GM21619 (cell line): ENCODE measurements around the gene MBNL1.

ENCODE experiments used
- ATAC-seq: cut with Tn5 transposase; IDR thresholded peaks from one replicate; pipeline ENCODE4 v1.9.1; 2021; ENCODE audit not compliant: unreplicated experiment

MBNL1 gene

DNA sequence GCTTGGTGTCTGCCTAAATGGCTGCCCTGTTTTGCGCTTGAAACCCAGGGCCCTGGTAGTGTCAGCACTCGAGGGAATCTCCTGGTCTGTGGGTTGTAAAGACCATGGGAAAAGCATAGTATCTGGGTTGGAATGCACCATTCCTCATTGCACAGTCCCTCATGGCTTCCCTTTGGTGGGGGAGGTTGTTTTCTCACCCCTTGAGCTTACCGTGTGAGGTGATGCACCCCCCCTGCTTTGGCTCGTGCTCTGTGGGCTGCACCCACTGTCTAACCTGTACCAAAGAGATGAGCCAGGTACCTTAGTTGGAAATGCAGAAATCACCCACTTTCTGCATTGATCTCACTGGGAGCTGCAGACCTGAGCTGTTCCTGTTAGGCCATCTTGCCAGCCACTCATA lies 104.7 kb downstream of the MBNL1 start:
- ATAC-seq = no peak

DNA sequence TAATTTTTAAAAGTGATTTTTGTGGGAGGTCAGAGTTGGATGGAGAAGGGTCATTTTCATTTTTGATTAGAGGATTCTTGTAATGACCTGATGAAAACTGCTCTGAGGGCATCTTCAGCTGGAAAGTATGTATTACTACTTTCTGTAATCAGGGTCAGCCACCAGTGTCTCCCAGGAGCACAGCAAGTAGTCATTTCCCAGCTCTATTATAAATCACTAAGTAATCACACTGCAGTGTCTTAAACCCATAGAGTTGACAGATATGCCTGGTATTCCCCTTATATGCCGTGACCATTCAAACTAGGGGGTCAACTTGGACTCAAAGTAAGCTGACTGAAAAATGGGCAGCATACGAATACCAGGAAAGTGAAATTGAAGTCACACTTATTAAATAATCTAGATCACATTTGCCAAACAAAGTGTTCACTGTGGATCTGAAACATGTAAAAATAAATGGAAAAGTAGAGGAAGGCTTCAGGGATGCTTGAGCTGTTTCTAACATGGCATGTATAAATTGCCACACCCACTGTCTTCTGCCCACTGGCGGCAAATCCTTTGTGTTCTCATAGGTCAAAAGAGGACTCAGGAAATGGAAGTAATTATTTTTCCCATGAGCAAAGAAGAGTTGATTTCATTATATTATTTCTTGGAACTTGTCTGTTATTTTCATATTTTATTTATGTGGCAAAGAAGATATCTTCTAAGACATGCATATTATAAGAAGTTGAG lies 105.7 kb downstream of the MBNL1 start:
- no peak for ATAC-seq

DNA sequence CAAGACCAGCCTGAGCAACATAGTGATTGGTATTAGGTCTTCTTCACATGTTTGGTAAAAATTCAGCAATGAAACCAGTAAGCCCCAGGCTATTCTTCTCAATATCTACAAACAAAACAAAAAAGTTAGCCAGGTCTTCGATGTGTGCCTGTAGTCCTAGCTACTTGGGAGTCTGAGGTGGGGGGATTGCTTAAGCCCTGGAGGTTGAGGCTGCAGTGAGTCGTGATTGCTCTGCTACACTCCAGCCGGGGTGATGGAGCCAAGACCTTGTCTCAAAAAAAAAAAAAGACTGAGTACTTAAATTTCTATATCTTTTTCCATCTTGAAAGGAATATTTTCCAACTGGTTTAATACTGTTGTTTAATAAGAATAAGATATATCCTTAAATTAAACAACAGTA lies 106.8 kb downstream of the MBNL1 start:
- ATAC-seq = no peak

DNA sequence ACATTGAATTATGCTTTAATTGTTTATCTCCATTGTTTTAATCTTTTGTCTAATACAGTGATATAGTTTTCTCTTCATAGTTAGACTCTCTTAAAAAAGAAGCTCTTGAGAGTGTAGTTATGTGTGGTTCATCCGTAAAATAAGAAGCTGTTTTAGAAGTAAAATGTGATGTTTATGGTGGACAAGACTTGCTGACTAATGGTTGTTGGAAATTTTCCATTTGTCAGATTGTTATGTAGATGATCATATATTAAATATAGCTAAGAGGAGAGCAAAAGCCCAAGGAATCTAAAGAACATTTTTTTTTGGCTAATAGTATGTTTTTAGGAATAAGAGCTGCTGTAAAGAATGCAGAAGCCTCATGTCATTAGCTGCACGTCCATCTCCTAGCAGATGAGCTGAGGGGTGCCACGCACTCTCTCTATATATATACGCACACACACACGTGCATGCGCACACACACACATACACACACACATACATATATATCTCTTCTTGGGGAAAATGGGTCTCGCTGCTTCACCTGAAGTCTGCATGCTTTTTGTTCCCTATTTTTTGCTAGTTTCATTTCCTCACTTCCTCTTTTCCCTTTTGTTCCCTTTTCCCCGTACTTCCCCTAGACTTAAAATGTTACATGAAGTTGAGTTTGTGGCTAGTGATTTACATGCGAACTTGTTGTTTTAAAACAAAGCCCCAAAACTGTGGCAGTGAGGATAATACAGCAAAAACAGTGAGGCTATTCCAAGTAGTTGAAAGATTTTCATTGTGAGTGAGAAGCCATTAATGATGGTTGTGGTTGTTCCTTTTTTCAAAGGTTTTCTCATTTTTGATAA lies 107.8 kb downstream of the MBNL1 start:
- peak; percentile 78 for ATAC-seq

DNA sequence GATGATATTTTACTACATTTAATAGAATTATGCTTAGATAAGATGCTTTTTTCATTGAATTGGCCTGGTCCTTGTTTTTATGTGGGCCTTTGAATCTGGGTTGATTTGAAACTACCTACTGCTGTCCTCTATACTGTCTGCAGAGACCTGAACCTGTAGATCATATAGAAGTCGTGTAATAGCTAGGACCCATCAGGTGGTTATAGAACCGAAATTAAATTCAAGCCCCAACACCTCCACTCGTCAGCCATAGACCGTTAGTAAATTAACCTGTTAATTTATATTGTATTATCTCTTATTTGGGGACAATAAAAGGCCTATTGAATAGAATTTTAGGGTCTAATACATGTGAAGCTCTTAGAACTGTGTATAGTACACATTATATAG lies 108.4 kb downstream of the MBNL1 start:
- ATAC-seq = peak; percentile 8

DNA sequence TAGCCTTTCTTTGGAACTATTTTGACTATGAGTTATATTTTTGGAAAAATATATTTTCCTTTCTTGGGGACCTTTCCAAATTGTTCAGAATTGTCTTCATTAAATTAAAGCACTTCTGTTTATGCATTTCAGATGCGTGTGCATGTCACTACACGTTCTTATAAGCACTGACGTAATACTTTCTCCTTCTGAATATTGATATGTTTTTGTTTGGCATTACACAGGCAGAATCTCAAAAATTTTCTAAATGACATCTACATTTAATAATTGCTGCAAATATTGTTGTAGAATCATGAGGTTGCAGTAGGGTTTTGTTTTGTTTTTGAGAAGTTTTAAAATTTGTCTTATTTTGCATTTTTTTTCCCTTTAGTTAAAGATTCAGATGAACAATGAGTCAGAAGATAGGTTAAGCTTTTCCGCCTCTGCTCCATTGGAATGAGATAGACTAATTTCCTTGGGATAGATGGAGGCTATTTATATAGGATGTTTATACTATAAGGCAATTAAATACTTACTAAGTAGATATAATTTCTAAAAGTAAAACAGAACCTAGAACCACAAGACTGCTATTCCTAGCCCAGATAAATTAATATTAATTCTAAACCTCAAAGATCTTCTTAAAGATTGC lies 110.8 kb downstream of the MBNL1 start:
- no peak for ATAC-seq

DNA sequence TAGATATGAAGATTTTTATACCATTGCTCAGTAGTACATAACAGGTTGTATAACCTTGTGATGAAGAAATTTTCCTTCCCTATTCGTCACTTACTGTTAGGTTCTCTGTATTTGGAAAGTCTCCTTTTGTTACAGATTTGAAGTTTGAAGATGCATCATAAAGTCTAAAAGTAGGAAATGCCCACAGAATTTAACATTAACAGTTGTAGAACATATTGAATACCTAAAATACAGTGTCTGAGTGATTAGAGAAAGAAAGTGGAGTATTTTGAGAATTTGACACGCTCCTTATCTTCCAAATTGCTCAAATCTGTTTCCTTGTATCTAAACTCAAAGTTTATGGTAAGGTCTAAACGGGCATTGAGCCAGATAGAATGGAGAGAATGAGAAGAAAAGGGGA lies 111.3 kb downstream of the MBNL1 start:
- ATAC-seq = no peak

DNA sequence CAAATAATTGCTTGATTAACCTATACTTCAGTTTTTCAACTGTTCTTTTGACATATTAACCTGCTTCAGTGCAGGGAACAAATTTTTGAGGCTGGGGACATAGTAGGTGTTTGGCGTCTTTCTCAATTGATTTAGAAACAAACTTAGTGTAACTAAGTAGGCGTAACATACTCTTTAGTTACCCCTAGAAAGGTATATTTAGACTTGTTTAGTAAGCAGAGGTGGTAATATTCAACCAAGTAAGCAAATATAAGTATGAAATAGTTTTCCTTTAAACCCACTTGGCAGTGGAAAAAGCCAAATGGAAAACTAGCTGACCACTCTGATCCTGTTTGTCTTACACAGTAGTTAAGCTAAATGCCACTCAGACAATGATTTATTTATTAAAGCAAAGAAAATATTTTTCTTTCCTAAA lies 113.2 kb downstream of the MBNL1 start:
- peak; percentile 45 for ATAC-seq

DNA sequence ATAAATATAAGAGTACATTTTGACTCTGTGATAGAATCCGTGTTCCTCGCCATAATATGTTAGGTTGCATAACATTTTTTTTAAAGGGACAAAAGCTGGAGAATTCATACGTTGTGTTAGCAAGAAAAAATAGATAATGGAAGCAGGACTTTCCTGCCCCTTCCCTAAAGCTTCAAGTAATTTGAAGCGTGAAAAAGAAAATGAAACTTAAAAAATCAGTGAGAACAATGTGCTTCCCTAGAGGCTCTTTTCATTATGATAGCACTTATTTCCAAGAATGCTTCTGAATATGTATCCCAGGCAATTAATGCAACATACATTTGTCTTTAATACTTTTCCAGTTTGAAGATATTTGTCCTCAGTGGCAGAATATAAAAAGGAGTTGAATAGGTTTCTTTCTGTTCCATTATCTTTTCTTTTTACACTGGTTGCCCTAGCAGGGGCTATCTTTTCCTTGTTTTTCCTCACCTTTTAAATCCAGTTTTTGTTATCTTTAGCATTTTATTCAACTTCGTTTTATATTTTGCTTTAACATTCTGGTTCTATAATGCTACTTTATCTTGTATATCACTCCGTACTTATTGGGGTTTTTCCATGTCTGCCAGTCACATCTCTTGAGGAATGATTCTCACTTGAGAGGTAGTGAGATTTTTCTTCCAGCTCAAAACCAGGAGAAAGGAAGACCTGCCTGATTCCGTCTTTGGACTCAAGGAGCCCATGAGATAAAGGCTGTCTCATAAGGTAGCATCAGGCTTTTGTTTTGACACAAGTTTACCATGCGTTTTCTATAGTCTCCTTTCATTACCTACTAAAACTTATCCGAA lies 113.8 kb downstream of the MBNL1 start:
- peak; percentile 31 for ATAC-seq

DNA sequence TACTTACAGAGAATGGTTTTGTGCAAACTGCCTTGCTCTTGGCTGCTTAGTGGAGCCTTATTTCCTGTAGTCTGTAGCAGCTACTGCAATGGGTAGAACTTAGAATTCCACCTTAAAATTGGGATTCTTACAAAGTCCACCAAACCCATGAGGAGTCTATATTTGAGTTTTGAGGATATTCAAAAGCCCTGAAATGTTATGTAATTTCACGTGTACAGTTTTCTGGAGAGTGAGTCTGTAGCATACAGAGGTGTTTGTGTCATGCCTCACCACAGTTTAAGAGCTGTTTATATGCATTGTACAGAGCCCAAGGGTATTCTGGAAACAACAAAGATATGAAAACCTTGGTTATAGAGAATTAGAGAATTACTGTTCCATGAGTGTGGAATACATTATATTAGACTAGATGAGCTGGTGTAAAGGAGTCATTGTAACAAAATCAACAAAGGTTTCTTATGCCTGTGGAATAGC lies 114.4 kb downstream of the MBNL1 start:
- ATAC-seq = no peak

DNA sequence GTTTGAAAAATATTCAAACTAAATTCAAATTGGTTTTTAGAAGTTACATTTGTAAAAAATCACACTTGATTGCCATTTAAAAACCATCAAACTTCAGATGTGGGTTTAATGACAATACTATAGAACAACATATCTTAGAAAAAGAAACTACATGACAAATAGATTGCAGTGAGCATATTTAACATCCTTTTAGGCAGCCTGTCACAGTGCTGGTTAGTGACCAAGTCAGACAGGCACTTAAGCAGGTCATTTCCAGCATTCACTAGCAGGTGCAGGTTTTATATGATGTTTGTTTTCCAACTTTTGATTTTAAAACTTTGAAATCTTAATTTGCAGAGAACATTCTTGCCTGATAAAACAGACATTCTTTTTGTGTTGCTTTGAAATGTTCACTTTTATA lies 115.7 kb downstream of the MBNL1 start:
- ATAC-seq = no peak

DNA sequence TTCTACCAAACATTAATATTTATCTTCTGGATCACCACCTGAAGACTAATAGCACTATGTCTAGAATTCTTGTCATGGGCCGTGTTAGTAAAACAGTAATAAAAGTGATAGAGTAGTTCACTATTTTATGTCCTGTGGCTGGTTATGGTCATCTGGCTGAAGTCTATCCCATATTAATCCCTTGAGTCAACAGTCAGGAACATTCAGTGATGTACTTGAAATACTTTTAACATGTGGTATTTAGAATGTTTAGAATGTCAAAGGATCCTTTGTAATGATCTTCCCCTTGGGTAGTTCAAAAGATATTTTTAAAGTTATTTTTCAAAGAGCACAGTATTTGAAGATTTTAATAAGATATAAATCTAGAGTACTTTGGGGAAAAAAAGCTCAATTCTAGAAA lies 117.0 kb downstream of the MBNL1 start:
- ATAC-seq = no peak

DNA sequence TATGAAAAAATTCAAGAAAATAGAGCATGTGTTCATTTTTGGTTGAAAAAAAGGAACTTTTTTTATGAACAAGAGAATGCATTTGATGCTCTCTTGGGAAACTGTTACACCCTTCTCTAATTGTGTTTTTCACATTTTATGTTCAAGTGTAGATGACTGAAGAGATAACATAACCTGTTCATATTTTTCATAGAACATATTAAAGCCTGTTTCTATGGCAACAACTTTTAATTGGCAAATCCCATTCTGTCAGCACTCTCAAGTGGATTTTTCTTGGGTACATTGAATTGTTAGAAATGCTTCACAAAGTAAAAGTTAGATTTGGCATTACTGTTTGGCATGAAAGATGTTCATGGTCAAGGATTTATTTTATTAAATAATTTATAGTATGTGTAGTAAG lies 117.5 kb downstream of the MBNL1 start:
- ATAC-seq = no peak

DNA sequence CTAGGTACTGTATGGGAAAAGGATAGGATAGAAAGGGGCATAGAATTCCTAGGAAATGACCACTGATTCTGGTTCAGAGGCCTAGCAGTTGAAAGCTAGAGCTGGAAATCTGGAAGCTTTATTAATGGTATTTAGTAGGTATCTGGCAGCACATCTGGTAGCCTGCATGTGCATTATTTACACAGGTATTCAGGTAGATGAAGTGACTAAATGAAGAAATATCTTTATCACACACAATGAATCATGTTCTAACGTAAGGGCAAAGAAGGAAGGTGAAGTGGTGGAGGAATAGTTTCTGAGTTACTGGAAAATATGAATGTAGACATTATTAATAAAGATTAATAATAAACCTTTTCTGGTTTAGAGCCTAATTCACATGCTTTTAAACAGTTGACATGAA lies 119.9 kb downstream of the MBNL1 start:
- no peak for ATAC-seq

DNA sequence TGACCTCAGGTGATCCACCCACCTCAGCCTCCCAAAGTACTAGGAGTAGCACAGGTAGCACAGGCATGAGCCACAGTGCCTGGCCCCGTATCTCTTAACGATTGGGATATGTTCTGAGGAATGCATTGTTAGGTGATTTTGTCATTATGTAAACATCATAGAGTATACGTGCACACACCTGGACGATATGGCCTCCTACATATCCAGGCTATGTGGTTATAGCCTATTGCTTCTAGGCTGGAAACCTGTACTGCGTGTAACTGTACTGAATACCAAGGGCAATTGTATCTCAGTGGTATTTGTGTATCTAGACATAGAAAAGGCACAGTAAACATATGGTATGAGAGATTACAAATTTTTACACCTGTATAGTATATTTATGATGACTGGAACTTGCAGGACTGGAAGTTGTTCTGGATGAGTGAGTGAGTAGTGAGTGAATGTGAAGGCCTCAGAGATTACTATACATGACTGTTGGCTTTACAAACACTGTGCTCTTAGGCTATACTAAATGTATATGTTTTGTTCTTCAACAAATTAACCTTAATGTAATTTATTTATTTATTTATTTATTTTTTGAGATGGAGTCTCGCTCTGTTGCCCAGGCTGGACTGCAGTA lies 120.7 kb downstream of the MBNL1 start:
- ATAC-seq = no peak

DNA sequence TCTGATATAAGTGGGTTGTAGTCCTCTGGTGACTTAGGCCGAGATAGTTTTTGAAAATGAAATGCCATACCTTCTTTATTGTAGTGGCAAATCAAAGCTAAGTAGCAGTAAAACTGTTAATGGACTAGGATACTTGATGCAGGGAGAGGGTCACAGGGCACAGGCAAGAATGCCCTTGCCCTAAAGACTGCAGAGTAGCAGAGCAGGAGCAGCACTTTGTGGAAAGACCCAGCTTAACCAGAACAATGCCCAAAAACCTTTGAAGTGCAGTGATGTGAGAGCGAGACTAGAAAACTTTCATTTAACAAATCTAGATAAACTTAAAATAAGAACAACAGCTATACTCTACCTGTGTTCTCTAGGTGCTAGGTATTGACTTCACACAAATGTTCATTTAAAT lies 121.9 kb downstream of the MBNL1 start:
- no peak for ATAC-seq

DNA sequence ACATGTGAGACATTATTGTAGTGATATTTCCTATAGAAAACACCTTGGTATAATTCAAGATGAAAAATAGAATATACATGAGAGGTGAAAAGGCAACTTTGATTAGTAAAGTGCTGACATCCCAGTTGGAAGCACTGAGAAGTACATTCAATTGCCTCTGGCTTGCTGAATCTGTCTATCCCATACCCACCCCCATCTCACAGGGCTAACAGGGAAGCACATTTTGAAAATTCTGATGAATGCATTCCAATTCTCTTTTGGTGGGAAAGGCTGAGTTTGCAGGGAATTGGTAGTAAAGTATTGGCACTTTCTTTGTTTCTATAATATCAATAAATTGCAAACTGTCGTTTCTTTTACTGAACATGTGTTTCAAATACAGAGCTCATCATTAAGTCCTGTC lies 122.9 kb downstream of the MBNL1 start:
- ATAC-seq = no peak

DNA sequence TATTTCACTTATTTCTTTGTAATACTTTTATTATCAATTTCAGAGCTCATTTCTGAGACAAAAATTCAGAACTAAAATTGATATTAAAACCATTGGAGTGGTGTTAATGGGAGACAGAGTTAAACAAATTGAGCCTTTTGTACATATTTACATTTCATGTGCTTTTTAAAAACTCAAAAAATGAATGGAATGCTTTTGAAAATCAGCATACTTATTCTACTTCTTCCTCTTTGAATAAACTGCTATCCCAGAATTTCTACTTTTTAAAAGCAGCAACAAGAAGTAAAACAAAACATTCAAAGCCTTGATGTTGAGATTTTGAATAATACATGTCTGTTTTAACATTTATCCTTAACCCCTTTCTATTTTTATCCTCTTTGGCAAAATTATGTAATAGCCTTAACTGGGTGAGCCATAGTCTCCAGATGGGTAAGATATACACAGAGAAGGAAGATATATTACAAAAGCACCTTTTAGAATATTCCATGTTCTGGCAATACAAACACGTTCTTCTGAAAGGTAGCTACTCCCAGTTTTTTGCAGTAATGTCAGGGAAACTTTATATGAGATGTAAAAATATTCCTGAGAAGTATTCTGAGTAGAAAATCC lies 123.6 kb downstream of the MBNL1 start:
- no peak for ATAC-seq

DNA sequence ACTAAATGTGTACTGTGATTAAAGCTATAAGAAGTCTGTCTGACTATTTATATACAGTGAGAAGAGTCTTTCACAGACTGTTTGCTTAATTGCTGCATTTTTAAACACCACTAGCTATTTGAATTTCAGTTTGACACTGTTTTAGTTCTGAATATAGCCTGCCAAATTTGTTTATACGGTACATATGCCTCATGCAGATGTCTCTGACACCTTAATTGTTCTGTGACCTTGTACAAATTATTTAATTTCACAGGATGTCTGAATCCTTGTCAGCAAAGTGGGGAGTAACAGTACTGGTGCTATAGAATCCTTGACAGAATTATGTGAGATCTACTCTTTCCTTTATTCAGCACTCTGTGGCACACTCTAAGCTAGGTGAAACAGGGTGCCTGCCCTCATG lies 125.5 kb downstream of the MBNL1 start:
- ATAC-seq = no peak

DNA sequence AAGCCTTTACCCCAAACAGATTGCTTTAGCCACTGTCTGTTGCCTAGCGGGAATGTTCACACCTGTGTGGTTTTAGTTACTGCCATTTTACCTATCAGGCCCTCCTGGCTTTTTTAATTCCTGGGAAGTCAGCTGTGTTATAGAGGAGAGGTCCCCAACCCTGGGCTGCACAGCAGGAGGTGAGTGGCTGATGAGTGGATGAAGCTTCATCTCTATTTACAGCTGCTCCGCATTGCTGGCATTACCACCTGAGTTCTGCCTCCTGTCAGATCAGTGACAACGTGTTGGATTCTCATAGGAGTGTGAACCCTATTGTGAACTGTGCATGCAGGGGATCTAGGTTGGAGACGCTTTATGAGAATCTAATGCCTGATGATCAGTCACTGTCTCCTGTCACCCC lies 127.0 kb downstream of the MBNL1 start:
- ATAC-seq = no peak
